EL (cell line): ENCODE measurements around the gene APOL3.
A peak's percentile ranks its signal among the peaks of the same experiment; 100 is the strongest.
"Not testable (repeated sequence)": the region's sequence is repeated elsewhere in the genome, so short reads cannot be mapped to it uniquely, and the experiment has no call there.

Experiments used
- DNase-seq: peaks from one replicate; pipeline ENCODE4 v3.0.0-alpha.2; 2016

APOL3 gene

DNA sequence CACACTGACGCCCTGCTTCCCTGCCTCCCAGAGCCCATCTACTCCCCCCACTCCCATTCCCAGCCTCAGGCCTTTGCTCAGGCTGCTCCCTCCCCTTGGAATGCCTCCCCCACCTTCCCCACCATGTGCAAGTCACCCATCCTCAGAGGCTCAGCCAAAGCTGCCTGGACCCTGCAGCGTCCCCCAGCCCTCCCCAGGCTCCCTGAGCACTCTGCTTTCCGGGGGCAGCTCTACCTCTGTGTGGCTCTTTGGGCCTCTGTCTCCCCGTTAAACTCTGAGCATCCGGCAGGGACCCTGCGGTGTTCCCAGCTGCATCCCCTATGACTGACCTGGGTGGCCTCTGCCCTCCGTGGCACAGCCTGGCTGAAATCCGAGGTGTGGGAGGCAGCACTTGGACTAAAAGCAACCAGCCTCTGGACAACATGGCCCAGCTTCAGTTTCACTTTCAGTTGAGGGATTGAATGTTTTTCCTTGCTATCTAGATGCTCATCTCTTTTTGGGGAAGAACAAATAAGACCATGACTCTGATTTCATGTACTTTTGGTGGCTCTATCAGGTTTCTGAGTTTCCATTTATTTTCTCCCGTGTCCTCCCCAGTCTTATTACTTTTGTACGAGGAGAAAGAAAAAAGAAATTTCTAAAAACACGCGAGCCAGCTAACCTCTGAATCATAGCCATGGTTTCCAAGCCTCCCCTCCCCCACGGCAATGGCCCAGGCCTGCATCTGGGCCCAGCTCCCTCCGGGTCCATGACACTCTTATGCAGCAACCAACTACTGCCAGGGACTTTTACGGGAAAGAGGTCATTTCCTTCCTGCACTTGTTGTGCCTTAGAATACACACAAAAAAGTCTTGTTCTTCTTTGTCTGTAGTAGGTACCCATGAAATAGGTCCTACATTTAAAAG, 3.8 kb downstream of the APOL3 start:
- peak; percentile 87 for DNase-seq

DNA sequence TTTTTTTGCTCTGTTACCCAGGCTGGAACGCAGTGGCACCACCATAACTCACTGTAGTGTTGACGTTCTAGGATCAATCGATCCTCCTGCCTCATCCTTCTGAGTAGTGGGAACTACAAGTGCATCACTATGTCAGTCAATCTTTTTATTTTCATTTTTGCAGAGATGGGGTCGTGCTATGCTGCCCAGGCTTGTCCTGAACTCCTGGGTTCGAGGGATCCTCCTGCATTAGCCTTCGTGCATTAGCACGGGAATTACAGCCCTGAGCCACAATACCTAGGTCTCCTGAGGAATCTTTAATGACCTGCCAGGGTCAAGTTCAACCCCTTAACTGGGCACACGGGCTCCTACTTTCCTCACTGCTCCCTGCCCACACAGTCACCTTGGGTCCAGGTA, 4.4 kb downstream of the APOL3 start:
- no peak for DNase-seq

DNA sequence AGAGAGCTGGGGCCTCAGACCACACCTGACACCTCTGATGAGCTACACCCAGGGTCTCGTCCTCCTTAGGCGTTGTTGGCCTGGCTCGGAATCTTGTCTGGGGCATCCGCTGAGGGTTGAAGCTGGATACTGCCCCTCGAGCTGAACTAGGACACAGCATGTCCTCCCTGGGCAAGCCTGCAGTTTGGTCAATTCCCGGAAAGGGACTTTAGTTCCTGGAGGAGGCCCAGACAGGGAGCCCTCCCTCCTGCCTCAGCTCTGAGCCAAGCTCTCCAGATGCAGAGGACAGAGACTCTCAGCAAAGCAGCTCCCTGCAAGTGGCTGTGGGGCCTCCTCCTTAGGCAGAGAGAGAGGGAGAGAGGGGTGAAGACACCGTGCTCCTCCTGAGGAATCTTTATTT, 4.9 kb downstream of the APOL3 start:
- no peak for DNase-seq

DNA sequence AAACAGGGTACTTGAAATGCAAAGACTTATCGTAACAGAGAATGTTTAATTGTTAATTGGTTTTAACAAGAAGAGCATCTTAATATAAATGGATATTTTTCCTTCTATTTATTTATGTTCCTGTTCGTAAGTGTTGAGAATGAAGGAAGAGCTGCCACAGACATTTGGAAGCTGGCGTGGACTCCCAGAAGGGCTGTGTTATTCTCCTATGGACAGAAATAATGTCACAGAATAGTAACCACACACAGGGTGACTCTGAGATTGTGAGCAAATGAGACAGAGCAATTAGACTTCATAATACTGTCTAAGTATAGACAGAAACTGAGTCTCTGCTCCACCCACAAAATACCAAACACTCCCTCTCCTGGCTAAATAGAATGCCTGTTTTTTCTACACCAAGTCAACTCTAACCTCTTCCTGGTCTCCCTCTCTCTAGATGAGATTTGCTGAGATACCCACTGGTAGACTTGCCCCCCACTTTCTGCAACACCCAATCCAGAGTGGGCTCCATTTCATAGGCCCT, 6.1 kb downstream of the APOL3 start:
- DNase-seq, result no peak

DNA sequence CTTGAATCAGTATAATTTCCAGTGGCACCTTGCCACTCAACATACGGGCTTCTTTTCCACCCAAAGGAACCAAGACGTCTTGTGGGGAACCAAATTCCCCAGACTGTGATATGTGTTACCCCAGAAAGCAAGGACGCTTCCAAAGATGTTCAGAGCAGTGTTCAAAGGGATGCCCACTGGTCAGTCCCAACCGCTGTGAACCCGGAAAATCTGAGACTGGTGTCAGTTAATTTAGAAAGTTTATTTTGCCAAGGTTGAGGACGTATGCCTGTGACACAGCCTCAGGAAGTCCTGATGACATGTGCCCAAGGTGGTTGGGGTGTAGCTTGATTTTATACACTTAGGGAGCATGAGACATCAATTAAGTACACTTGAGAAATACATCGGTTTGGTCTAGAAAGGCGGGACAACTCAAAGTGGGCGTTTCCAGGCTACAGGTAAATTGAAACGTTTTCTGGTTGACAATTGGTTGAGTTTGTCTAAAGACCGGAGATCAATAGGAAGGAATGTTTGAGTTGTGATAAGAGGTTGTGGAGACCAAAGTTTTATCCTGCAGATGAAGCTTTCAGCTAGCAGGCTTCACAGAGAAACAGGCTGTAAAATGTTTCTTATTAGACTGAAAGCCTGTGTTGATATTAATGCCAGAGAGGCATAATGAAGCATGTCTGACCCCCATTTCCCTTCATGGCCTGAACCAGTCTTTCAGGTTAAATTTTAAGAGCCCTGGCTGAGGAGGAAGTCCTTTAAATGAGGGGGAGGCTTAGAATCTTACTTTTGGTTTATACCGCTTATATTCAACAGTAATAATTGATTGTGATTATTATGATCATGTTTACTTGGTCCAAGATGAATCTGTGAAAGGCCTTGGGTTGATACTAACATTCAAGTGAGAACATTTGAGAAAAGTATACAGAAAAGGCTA, 6.8 kb downstream of the APOL3 start:
- no peak for DNase-seq

DNA sequence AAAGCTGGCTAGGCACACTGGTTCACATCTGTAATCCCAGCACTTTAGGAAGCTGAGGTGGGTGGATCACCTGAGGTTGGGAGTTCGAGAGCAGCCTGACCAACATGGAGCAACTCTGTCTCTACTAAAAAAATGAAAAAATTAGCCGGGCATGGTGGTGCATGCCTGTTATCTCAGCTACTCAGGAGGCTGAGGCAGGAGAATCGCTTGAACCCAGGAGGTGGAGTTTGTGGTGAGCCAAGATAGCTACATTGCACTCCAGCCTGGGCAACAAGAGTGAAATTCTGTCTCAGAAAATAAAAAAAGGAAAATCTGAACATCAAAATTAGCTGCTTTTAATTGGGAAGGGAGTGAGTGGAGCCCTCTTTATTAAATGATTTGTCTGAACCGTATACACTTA, 7.7 kb downstream of the APOL3 start:
- DNase-seq, result not testable (repeated sequence)

DNA sequence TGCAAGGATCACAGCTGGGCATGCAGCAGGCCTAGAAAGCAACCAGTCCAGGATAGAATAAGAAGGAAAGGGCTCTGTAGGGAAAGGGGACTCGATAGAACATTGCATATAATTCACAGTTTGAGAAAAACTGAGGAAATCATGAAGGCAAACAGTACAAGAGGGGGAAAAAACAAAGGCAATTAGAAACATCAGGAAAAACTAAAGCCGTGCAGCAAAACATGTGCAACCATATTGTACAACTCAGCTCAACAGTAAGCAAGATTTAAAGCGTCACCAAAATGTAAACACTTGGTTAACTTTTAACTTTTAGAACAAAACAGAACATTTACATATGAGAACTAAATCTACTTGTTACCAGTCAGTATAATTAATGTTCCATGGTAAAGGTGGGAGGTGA, 8.5 kb downstream of the APOL3 start:
- DNase-seq, result no peak

DNA sequence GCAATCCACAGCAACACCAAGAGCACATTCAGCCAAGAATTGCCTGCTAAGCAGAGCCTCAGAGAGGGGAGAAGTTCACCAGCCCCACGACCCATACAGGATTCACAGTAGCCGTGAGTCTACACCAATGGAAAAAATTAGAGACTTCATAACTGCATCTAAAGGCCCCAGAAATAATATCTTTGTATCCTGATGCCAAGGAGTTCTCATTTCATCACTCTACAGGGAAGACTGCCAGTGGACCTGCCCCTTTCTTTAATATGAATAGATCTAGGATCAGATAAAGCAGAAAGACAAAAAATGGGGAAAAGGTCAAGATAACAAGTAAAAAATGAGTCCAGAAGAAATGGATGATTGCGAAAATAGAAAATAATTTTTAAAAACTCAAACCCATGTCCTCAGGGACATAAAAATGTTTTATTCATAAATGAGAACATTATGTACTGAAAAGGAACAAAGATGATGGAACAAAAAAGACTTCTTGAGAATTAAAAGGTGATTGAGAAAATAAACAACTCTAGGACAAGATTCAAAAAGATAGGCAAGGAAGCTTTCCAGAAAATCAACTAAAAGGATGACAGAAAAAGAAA, 9.5 kb downstream of the APOL3 start:
- DNase-seq, result no peak

DNA sequence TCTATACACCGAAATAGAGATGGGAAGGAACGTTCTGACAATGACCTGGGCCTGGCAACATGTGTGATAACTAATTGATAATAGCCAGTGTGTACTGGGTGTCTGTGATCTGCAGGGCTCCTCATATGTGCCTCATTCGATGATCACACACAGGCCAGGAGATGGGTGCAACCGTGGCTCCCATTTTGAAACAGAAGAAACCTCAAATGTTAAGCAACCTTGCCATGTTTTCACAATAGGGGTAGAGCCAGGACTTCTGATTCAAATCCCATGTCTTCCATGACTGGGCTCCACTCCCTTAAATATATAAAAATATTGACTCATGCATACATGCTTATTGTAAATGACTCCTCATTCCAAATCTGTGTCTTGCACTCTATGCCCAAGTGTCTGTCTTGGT, 11.1 kb downstream of the APOL3 start:
- DNase-seq, result no peak

DNA sequence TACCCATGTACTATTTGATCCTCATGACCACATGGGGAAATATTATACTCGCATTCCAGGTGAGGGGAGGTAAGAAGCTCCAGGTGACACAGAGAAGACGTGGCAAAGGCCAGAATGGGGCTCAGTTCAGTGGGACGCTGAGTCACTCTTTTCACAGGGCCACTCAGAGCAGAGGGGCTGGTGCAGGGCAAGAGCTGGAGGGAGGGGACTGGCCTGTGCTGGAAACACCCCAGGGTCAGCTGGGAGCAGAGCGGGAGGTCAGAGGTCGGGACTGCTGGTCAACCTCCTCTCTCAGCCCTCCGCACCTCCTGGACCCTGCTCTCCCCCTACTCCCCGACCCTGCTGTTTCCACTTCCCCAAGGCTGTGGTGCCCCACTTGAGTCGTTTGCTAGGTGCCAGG, 12.1 kb downstream of the APOL3 start:
- no peak for DNase-seq

DNA sequence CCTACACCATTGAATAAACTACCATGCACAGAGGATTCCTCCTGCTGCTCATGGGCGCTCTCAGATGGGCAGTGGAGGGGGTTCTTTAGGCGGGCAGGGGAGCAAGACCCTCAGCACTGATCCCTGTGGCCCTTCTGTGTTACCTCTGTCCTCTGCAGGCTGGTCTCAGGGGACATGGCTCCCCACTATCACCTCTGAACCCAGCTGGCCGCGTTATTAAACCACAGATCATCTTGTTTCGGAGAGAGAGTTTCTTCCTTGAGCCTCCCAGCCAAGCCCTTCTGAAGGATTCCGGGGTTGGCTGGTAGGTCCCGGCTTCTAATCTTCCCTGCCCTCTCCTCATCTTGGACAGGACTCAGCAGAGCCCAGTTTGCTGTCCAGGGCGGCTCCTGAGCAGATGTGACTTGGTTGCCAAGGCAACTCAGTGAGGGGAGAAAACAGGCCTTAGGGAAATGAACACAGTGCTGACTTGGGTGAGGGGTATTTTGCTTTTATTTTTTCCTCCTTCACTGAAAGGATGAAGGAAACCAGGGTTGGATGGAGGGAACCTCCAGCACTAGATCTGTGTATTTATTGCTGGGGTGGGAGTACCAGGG, 13.3 kb downstream of the APOL3 start:
- no peak for DNase-seq

DNA sequence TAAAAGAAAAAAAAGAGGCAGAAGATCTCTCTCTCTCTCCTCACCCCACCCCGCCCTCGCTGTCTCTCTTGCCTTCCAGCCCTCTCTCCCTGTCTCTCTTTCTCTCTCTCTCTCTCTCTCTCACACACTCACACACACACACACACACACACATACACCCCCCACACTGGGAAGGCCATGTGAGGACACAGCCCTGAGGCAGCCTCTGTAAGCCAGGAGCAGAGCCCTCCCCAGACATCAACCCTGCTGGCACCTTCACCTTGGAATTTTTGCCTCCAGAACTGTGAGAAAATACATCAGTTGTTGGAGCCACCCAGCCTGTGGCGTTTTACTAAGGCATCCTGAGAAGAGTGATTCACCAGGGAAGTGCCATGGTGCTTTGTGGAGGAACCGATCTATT, 14.7 kb downstream of the APOL3 start:
- peak; percentile 43 for DNase-seq

DNA sequence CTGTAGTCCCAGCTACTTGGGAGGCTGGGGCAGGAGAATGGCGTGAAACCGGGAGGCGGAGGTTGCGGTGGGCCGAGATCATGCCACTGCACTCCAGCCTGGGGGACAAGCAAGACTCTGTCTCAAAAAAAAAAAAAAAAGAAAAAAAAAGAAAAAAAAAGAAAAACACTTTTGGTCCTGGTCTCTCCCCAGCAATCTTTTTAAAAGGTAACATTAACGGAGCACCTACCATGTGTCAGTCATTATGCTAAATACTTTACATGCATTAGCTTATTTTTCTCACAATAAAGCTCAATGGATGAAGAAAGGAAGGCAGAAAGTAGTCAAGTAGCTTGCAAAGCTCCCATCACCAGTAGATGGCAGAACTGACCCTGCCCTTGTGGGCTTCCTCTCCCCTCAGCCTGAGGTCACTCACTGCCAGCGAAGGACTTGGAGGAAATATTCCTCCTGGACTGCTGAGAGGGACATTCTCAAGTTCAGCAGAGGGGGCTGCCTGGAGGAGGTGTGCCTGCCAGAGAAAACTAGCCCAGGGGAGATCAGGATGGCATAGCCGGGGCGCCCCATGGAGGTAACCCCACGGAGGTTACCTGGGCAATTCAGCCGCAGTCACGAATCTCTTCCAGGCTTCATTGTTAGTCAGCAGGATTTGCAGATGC, 15.5 kb downstream of the APOL3 start:
- peak; percentile 76 for DNase-seq

DNA sequence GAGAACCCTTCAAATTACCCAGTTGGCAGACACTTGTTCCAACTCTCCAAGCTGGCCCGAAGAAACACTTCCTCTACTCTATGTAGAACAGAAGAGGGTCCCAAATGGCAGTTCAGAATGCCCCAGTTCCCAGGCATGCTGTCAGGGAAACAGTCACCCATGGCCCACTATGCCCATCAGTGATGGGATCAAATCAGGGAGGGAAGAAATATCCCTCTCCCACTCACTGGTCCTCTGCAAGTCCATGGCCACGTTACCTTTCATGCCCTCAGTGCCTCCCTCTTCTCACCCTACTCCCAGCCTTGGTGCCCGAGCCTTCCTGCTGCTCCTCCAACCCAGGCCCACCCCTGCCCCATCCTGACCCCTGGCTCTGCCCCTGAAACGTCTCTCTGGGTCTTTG, 16.6 kb downstream of the APOL3 start:
- DNase-seq, result no peak

DNA sequence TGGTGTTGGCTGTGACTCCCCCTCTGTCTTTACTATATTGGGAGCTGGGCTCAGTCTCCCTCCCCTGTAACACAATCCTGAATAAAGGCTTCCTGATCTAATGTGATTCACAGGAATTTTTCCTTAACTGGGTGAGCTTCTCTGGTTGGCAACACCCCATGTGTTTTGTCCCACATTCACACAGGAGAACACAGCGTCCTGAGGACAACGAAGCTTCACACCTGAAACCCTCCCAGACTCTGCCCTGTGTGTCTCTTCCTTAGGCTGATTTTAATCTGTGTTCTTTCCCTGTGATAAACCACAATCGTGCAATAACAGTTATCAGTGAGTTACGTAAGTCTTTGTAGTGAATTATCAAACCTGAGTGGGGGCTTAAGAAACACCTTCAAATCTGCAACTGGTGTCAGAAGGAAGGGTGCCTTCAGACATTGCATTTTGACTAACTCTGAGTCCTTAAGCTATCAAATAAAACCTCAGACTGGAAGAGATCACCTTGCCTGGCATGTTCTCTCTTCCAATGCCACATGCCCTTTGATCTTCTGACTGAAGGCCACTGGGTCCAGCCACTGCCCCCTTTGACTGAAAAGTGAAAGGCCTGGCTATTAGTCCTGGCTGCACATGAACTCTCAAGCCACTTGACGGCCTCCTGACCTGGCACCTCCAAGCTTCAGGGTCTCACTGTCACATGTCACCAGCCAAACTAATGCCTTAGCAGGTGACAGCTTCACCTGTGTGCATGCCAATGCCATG, 17.3 kb downstream of the APOL3 start:
- DNase-seq, result no peak

DNA sequence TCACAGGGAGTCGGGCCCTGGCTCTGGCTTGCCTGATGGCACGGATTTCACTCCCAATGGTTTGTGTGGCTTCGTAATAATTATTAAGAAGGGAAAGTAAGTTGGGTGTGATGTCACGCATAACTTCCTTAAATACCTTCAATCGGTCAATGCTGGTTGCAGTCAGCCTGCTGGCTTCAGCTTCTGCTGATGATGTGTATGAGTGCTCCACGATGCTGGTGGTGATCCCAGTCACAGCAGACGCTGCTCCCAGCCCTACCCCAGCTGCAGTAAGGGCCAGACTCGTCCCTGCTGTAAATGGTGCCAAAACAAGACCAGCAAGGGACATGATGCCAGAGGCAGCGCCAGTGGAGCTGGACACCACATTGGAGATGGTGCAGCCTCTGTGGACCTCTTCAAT, 19.1 kb downstream of the APOL3 start:
- no peak for DNase-seq

DNA sequence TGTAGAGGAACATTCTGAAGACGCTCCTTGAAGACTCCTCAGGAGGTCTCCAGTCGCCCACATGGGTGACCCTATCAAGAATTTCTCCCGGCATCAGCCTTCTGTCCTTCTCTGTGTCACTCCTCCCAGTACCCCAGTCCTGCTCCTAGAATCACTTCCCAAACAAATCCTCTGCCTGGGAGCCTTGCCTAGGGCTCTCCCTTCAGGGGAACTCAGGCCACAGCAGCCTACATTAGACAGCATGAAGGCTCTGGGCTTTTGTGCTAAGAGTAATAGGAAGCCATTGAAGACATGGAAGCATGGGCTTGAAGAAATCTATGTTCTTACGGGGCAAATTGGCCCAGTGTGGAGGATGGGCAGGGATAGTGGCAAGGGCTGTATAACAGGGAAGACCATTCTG, 21.8 kb downstream of the APOL3 start:
- not testable (repeated sequence) for DNase-seq

DNA sequence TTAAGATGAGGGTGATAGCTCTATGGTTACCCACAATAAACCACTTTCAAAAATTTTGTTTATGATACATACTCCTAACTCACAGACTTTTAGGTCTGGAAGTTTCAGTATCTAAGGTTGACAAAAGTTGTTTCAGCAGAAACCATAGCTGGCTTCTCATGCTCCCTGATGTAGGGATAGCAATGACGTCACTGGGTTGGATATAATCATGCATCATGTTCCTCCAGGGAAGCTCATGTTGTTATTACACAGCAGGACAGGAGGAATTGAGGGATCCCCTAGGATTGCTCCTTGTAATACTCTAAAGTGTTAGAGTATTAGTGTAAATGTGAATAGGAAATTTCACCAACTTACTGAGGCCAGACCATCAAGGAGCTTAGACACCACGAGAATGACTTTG, 23.6 kb downstream of the APOL3 start:
- no peak for DNase-seq

DNA sequence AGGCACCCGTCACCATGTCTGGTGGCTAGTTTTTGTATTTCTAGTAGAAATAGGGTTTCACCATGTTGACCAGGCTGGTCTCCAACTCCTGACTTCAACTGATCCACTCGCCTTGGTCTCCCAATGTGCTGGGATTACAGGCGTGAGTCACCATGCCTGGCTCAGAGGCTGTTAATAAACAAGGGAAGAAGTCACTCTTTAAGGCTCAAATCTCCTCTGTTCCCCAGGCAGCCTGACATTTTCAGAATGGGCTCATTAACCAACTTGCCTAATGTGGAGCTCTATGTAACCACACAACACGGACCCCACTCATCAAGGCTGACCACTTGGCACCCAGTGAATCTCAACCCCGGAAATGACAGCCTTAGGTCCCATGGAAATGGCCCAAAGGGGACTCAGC, 24.1 kb downstream of the APOL3 start:
- DNase-seq, result peak; percentile 61

DNA sequence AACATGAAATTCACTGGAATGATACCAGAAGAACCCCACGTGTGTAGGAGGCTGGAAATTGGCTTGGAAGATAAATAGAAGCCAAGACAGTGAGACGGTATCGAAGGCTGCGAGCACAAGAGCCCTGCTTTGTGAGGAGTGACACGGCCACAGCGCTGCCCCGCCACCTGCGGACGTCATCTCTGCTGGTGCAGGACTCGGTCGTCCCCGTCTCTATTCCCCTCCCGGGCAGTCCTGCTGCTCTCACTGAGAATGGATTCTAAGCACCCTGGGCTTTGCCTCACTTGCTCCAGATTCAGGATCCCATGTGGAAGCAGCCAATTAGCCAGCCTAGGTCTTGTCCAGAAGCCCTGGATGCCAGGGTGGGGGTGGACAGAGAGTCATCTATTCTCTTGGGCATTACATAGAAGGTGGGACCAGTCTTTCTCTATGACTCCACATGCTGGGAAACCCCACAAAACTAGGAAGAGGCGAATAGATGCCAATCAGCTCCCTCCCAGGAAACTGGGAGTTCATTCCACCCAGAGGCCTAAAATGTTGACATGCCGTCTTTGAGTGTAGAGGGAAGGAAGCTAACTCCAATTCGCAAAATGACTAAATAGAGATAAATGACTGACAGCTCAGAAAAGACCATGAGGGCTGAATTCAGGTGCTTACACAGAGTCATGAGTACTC, 25.1 kb downstream of the APOL3 start:
- no peak for DNase-seq

DNA sequence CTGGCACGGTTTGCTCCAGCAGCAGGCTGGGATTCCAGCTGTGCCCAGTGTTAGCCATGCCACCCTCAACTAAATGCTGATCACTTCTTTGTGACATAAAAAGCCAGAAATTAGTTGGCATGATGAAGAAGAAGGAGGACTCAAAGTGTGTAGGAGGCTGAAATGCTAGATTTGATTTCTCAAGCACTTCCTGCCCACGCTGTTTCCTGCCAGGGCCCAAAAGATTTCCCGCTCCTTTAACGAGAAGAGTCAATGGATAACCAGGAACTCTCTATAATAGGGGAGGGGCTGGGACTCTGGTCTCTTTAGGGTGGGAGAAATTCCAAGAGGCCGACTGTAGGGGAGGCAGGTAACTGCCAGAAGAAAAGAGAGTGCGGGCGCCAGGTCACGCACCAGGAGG, 26.4 kb downstream of the APOL3 start:
- no peak for DNase-seq
